Testis (tissue), 3 donors: ENCODE results near the gene NT5M. TPM values are rescaled to one million over a fixed set of nuclear protein-coding genes. Genes with fewer than 3 reads are reported as not detected.

Experiments used
- DNase-seq: peaks from one replicate; pipeline ENCODE4 v3.0.0-alpha.2; 2019
- H3K27ac ChIP-seq, 2 donors: fragments of 200-600 bp; sonication (generic); one replicate each; pipeline ENCODE4 v1.5.1; 2019
- H3K27me3 ChIP-seq: fragments of 200-600 bp; sonication (generic); one replicate; pipeline ENCODE4 v1.5.1; 2019
- H3K36me3 ChIP-seq: fragments of 200-600 bp; sonication (generic); one replicate; pipeline ENCODE4 v1.5.1; 2017; ENCODE audit warnings: low read depth; ENCODE audit errors: missing control alignments
- H3K4me1 ChIP-seq: fragments of 200-600 bp; sonication (generic); one replicate; pipeline ENCODE4 v1.5.1; 2019
- H3K4me3 ChIP-seq, 2 donors: fragments of 200-600 bp; sonication (generic); one replicate each; pipeline ENCODE4 v1.5.1; 2017 to 2019
- H3K9me3 ChIP-seq: fragments of 200-600 bp; sonication (generic); one replicate; pipeline ENCODE4 v1.5.1; 2017
- CTCF ChIP-seq, 3 experiments: fragments of 450-650 bp in 2 of 3; fragments of 200-600 bp in 1 of 3; sonication (generic) in 1 of 3; IDR thresholded peaks; one replicate each; pipeline ENCODE4 v1.5.1; 2016 to 2019; ENCODE audit warnings: antibody characterized with exemption in 3 of 3, mild to moderate bottlenecking in 2 of 3, moderate library complexity in 1 of 3
- POLR2A ChIP-seq: fragments of 450-650 bp; IDR thresholded peaks from one replicate; pipeline ENCODE4 v1.6.1; 2017; ENCODE audit warnings: antibody characterized with exemption, mild to moderate bottlenecking, moderate library complexity
- WGBS, 2 donors: methylation state at CpG; one replicate each; pipeline ENCODE4 v1.1.5; 2018; 5-methylcytosine and 5-hydroxymethylcytosine counted together
- intact Hi-C: fragments of 100-400 bp; cut with DNase I; formaldehyde crosslinking; loops from one replicate; pipeline ENCODE4 v1.15.1; 2023; ENCODE audit warnings: low total_unique reads
- polyA plus RNA-seq: library from polyadenylated mRNA; stranded (reverse); fragments of 350-450 nt; fragmentation: Illumina TruSeq; extraction: RNeasy Lipid Tissue Mini Kit (QIAGEN cat#74804); gene quantifications from one replicate; pipeline ENCODE4 v1.2.3, GENCODE V29; 2014; ENCODE audit warnings: low read depth, low replicate concordance; ENCODE audit not compliant: insufficient read depth
- total RNA-seq, 2 donors: library from RNA; depleted of rRNA; stranded (reverse); fragments of >200 nt; gene quantifications; one replicate each; pipeline ENCODE4 v1.2.3, GENCODE V29; 2016

Gene NT5M
- total and polyA plus RNA-seq, 3 donors from 2014 or later = 26.1 to 47.5 (median 33.5) TPM

- no peak overlapping the region for H3K4me3 ChIP-seq
- no peaks in the 10 kb centered on the region for H3K9me3 ChIP-seq
- TF ChIP-seq POLR2A = no peak
- no peak for TF ChIP-seq CTCF (IDR thresholded peaks at IDR 0.05)
- H3K27me3 ChIP-seq = no peaks in the 10 kb centered on the region
- H3K4me1 ChIP-seq = peaks cover 9% of the 10 kb centered on the region
- intact Hi-C loops = no loop called here
- no peak for DNase-seq
- H3K36me3 ChIP-seq = no peaks in the 10 kb centered on the region
- 93 to 98% methylated on average over 11 to 12 of the region's 12 CpGs for WGBS, 2 donors
- no peak overlapping the region for H3K27ac ChIP-seq
Measured at GRCh38 chr17:17365476-17366110, 62.4 kb downstream of the NT5M start.

GRCh38 chr17:17366235-17366634, 63.1 kb downstream of the NT5M start:
- peaks cover 9% of the 10 kb centered on the region for H3K4me1 ChIP-seq
- intact Hi-C loops = no loop called here
- no peak overlapping the region for H3K27ac ChIP-seq
- H3K27me3 ChIP-seq = no peaks in the 10 kb centered on the region
- H3K36me3 ChIP-seq = no peaks in the 10 kb centered on the region
- WGBS, 2 donors = 93 to 98% methylated on average over 1 of the region's 1 CpG
- no peak for DNase-seq
- H3K9me3 ChIP-seq = no peaks in the 10 kb centered on the region
- H3K4me3 ChIP-seq = no peak overlapping the region
- TF ChIP-seq POLR2A (no peak), CTCF (IDR thresholded peaks at IDR 0.05) (no peak)

DNA sequence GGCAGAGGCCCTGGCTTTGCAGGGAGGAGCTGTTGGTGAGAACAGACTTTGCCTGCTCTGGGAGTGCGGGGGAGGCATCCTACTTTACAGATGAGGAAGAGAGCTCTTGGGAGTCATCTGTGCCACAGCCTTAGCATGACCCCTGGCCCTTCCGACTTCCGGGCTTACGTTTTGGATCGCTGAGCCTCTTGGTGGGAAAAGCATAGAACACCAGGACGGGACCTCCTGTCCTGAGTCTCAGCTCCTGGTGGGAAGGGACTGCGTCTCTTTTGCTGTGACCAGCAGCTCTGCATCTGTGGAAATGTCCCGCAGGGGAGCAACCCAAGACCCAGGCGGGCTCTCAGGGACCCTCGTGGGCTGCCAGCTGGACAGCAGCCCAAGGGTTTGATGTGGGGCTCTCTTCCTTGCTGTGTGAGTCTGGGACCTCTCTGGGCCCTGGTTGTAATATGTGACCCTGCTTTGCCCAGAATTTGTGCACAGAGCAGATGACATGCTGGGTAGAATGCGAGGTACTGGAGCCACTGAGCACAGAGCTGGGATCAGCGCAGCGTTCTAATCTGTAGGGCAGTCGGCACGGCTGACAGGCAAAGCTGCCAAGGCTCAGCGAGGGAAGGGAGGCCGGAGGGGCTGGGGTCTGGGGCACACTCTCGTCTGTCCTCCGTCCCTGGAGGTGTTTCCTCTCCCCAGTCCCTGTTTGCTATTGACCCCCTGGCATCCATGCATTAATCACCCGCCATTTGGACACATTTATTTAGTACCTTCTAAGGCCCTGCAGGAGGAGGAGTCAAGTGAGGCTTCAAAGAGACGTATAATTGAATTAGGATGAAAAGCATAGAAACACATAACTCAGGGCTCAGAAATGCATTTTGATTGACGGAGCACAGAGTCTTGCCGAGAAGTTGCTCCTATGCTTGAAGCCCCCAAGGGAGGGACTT, 64.0 kb downstream of the NT5M start:
- Histone ChIP-seq H3K4me3 (no peak overlapping the region), H3K27me3 (no peaks in the 10 kb centered on the region), H3K4me1 (peaks cover 5% of the 10 kb centered on the region), H3K36me3 (no peaks in the 10 kb centered on the region), H3K9me3 (no peaks in the 10 kb centered on the region), H3K27ac (no peak overlapping the region)
- TF ChIP-seq POLR2A (no peak), CTCF (IDR thresholded peaks at IDR 0.05) (no peak)
- DNase-seq = peak; percentile 60
- intact Hi-C loops = no loop called here
- WGBS, 2 donors = 58 to 70% methylated on average over 15 to 23 of the region's 23 CpGs

- Histone ChIP-seq H3K4me1 (peaks cover 3% of the 10 kb centered on the region), H3K27ac (no peak overlapping the region), H3K4me3 (no peak overlapping the region), H3K36me3 (no peaks in the 10 kb centered on the region), H3K27me3 (no peaks in the 10 kb centered on the region), H3K9me3 (no peaks in the 10 kb centered on the region)
- 86 to 91% methylated on average over 5 of the region's 5 CpGs for WGBS, 2 donors
- no peak for DNase-seq
- no peak for TF ChIP-seq CTCF (IDR thresholded peaks at IDR 0.05)
- TF ChIP-seq POLR2A = no peak
- intact Hi-C loops = no loop called here
Measured at GRCh38 chr17:17367931-17368330, 64.8 kb downstream of the NT5M start.
